ENCODE measurements around the gene EPHB1.

The EPHB1 gene

GRCh38 chr3:135301670-135302069 is 506.6 kb downstream of the EPHB1 start:
- DNase-seq: no peak
- Histone ChIP-seq H3K9me3 (ENCODE audit: severe bottlenecking) (no peaks in the 10 kb centered on the region), H3K36me3 (no peaks in the 10 kb centered on the region), H3K4me3 (ENCODE audit: low read depth, low read length) (no peak overlapping the region), H3K27ac (no peak overlapping the region), H3K27me3 (ENCODE audit: insufficient read depth, low read depth, severe bottlenecking) (no peaks in the 10 kb centered on the region)
- TF ChIP-seq CTCF (IDR thresholded peaks at IDR 0.05; ENCODE audit: low read depth, low read length): no peak

GRCh38 chr3:135304378-135304777 is 509.3 kb downstream of the EPHB1 start:
- Histone ChIP-seq H3K27me3 (ENCODE audit: insufficient read depth, low read depth, severe bottlenecking) (no peaks in the 10 kb centered on the region), H3K27ac (no peak overlapping the region), H3K4me3 (ENCODE audit: low read depth, low read length) (no peak overlapping the region), H3K36me3 (no peaks in the 10 kb centered on the region), H3K9me3 (ENCODE audit: severe bottlenecking) (no peaks in the 10 kb centered on the region)
- TF ChIP-seq CTCF (IDR thresholded peaks at IDR 0.05; ENCODE audit: low read depth, low read length): no peak
- no peak for DNase-seq

Measured in WERI-Rb-1 (cell line).